H9 (cell line): ENCODE measurements around the gene DPH6. TPM values are rescaled to one million over a fixed set of nuclear protein-coding genes. Genes with fewer than 3 reads are reported as not detected.

ENCODE experiments used
- DNase-seq: peaks from one replicate; pipeline ENCODE4 v3.0.0-alpha.2; 2017
- H2AFZ ChIP-seq: one replicate; pipeline ENCODE4 v1.6.1; 2013; ENCODE audit warnings: mild to moderate bottlenecking, low read length, control low read depth, moderate library complexity
- H2AK5ac ChIP-seq: 2 replicates; pipeline ENCODE4 v1.6.1; 2013; ENCODE audit warnings: low read length, control low read depth, mixed read lengths; ENCODE audit not compliant: insufficient read length
- H2BK120ac ChIP-seq: one replicate; pipeline ENCODE4 v1.6.1; 2013; ENCODE audit warnings: low read depth, mild to moderate bottlenecking, low read length, control low read depth, inconsistent platforms; ENCODE audit not compliant: poor library complexity, severe bottlenecking
- H2BK12ac ChIP-seq: 2 replicates; pipeline ENCODE4 v1.6.1; 2013; ENCODE audit warnings: low read length, control low read depth, mixed read lengths, low read depth; ENCODE audit not compliant: insufficient read length
- H2BK15ac ChIP-seq: 2 replicates; pipeline ENCODE4 v1.6.1; 2013; ENCODE audit warnings: low read depth, low read length, control low read depth
- H2BK20ac ChIP-seq: one replicate; pipeline ENCODE4 v1.6.1; 2013; ENCODE audit warnings: low read depth, mild to moderate bottlenecking, low read length, control low read depth, inconsistent platforms; ENCODE audit not compliant: poor library complexity, severe bottlenecking
- H2BK5ac ChIP-seq: 2 replicates; pipeline ENCODE4 v1.6.1; 2013; ENCODE audit warnings: low read length, control low read depth, mixed read lengths; ENCODE audit not compliant: insufficient read length
- H3K14ac ChIP-seq: 2 replicates; pipeline ENCODE4 v1.6.1; 2013; ENCODE audit warnings: low read length, control low read depth; ENCODE audit not compliant: insufficient read depth
- H3K18ac ChIP-seq: 2 replicates; pipeline ENCODE4 v1.6.1; 2013; ENCODE audit warnings: low read depth, mild to moderate bottlenecking, mixed read lengths, low read length, control low read depth; ENCODE audit not compliant: insufficient read length
- H3K23ac ChIP-seq: 2 replicates; pipeline ENCODE4 v1.6.1; 2013; ENCODE audit warnings: low read length, control low read depth, mixed read lengths, low read depth; ENCODE audit not compliant: insufficient read length
- H3K23me2 ChIP-seq: 2 replicates; pipeline ENCODE4 v1.6.1; 2013; ENCODE audit warnings: low read depth, mild to moderate bottlenecking, mixed read lengths, low read length, control low read depth; ENCODE audit not compliant: insufficient read length, poor library complexity, severe bottlenecking
- H3K27ac ChIP-seq: 2 replicates; pipeline ENCODE4 v1.5.1; 2013; ENCODE audit warnings: low read length, control low read depth, mixed read lengths, low read depth; ENCODE audit not compliant: insufficient read length
- H3K27me3 ChIP-seq: 2 replicates; pipeline ENCODE4 v1.6.1; 2013; ENCODE audit warnings: low read length, control low read depth, inconsistent platforms; ENCODE audit not compliant: insufficient read depth
- H3K4ac ChIP-seq: 2 replicates; pipeline ENCODE4 v1.6.1; 2013; ENCODE audit warnings: low read depth, mild to moderate bottlenecking, control low read depth, inconsistent platforms, low read length, moderate library complexity
- H3K4me1 ChIP-seq: 2 replicates; pipeline ENCODE4 v1.6.1; 2013; ENCODE audit warnings: low read length, control low read depth, inconsistent platforms; ENCODE audit not compliant: insufficient read depth
- H3K4me2 ChIP-seq: 2 replicates; pipeline ENCODE4 v1.6.1; 2013; ENCODE audit warnings: low read length, control low read depth, mixed read lengths; ENCODE audit not compliant: insufficient read length, insufficient read depth
- H3K56ac ChIP-seq: 2 replicates; pipeline ENCODE4 v1.6.1; 2013; ENCODE audit warnings: low read depth, mild to moderate bottlenecking, mixed read lengths, low read length, control low read depth; ENCODE audit not compliant: insufficient read length
- H3K79me1 ChIP-seq: 2 replicates; pipeline ENCODE4 v1.6.1; 2013; ENCODE audit warnings: low read depth, mild to moderate bottlenecking, moderate library complexity, low read length, control low read depth, inconsistent platforms; ENCODE audit not compliant: insufficient read depth, poor library complexity, severe bottlenecking
- H3K79me2 ChIP-seq: 2 replicates; pipeline ENCODE4 v1.6.1; 2013; ENCODE audit warnings: low read length, control low read depth, inconsistent platforms; ENCODE audit not compliant: insufficient read depth
- H3K9ac ChIP-seq: 2 replicates; pipeline ENCODE4 v1.6.1; 2013; ENCODE audit warnings: low read length, control low read depth, mixed read lengths; ENCODE audit not compliant: insufficient read length; ENCODE audit errors: extremely low read depth
- H3K9me3 ChIP-seq: one replicate; pipeline ENCODE4 v1.6.1; 2013; ENCODE audit warnings: low read depth, low read length, inconsistent platforms; ENCODE audit not compliant: control insufficient read depth
- H3T11ph ChIP-seq: one replicate; pipeline ENCODE4 v1.6.1; 2013; ENCODE audit warnings: mild to moderate bottlenecking, low read length, control low read depth, inconsistent platforms
- H4K20me1 ChIP-seq: one replicate; pipeline ENCODE4 v1.6.1; 2013; ENCODE audit not compliant: control insufficient read depth, insufficient read length, insufficient read depth
- H4K5ac ChIP-seq: 2 replicates; pipeline ENCODE4 v1.6.1; 2013; ENCODE audit warnings: low read depth, mild to moderate bottlenecking, mixed read lengths, low read length, control low read depth; ENCODE audit not compliant: insufficient read length
- H4K8ac ChIP-seq: replicated peaks from 2 replicates; pipeline ENCODE4 v1.6.1; 2013; ENCODE audit warnings: low read length, control low read depth, mixed read lengths, low read depth; ENCODE audit not compliant: insufficient read length
- H4K91ac ChIP-seq: 2 replicates; pipeline ENCODE4 v1.6.1; 2013; ENCODE audit warnings: low read depth, mild to moderate bottlenecking, moderate library complexity, mixed read lengths, low read length, control low read depth; ENCODE audit not compliant: insufficient read length
- H3K27ac Mint-ChIP-seq, 3 experiments: 2 replicates in 2 of 3; 3 replicates in 1 of 3; pipeline ENCODE4 v1.8.0; 2020 to 2021; ENCODE audit warnings: mixed read lengths in 3 of 3, mild to moderate bottlenecking in 1 of 3, moderate library complexity in 1 of 3
- H3K27me3 Mint-ChIP-seq: 2 replicates; pipeline ENCODE4 v1.8.0; 2021; ENCODE audit warnings: low read depth, mild to moderate bottlenecking, moderate library complexity, mixed read lengths
- H3K36me3 Mint-ChIP-seq, 3 experiments: 2 replicates in 2 of 3; 3 replicates in 1 of 3; pipeline ENCODE4 v1.8.0; 2020 to 2021; ENCODE audit warnings: low read depth in 3 of 3, mixed read lengths in 3 of 3; ENCODE audit not compliant: insufficient read depth in 1 of 3
- H3K4me1 Mint-ChIP-seq, 2 experiments: 2 replicates each; pipeline ENCODE4 v1.8.0; 2020; ENCODE audit warnings: mixed read lengths in 2 of 2
- H3K4me3 Mint-ChIP-seq, 2 experiments: 2 replicates in 1 of 2; 3 replicates in 1 of 2; pipeline ENCODE4 v1.8.0; 2020 to 2021; ENCODE audit warnings: mild to moderate bottlenecking in 2 of 2, mixed read lengths in 2 of 2, moderate library complexity in 1 of 2
- H3K9me3 Mint-ChIP-seq, 2 experiments: 2 replicates in 1 of 2; 3 replicates in 1 of 2; pipeline ENCODE4 v1.8.0; 2020; ENCODE audit warnings: mild to moderate bottlenecking in 2 of 2, mixed read lengths in 2 of 2, moderate library complexity in 1 of 2
- CTCF ChIP-seq: fragments of 200-600 bp; sonication (generic); conservative IDR thresholded peaks from 3 replicates; pipeline ENCODE4 v1.8.0; 2021; ENCODE audit warnings: antibody characterized with exemption, mild to moderate bottlenecking
- WGBS: extraction: QIAGEN DNeasy Blood & Tissue Kit; methylation state at CpG from one replicate; pipeline ENCODE4 v1.1.7; 2013; ENCODE audit warnings: missing lambda C conversion rate, low lambda C conversion rate, mixed read lengths; ENCODE audit not compliant: insufficient read length; ENCODE audit errors: extremely low coverage; 5-methylcytosine and 5-hydroxymethylcytosine counted together
- total RNA-seq: library from RNA; stranded (reverse); gene quantifications from 2 replicates; pipeline ENCODE4 v1.2.1, GENCODE V29; 2021

Gene DPH6
- total RNA-seq, 1 experiment from 2014 or later: 42.0 TPM

- Mint-ChIP-seq H3K27me3 (no peaks in the 10 kb centered on the region), H3K36me3 (no peaks in the 10 kb centered on the region), H3K4me1 (no peaks in the 10 kb centered on the region), H3K27ac (no peak overlapping the region), H3K4me3 (no peak overlapping the region), H3K9me3 (no peaks in the 10 kb centered on the region)
- Histone ChIP-seq H3K14ac (no peak overlapping the region), H4K5ac (no peak overlapping the region), H3K27ac (no peak overlapping the region), H2BK5ac (no peak overlapping the region), H2BK120ac (no peak overlapping the region), H2BK15ac (no peak overlapping the region), H3K4me2 (no peak overlapping the region), H2BK12ac (no peak overlapping the region), H4K20me1 (no peaks in the 10 kb centered on the region), H3K56ac (no peak overlapping the region), H3K9ac (no peak overlapping the region), H3K23me2 (no peaks in the 10 kb centered on the region), H3K9me3 (no peaks in the 10 kb centered on the region), H4K8ac (no peak overlapping the region), H3K23ac (no peak overlapping the region), H3K79me1 (no peaks in the 10 kb centered on the region), H2BK20ac (no peak overlapping the region), H2AFZ (no peak overlapping the region), H3K4me1 (no peaks in the 10 kb centered on the region), H3T11ph (no peak overlapping the region), H3K4ac (no peak overlapping the region), H2AK5ac (no peak overlapping the region), H3K79me2 (no peaks in the 10 kb centered on the region), H4K91ac (no peak overlapping the region), H3K27me3 (no peaks in the 10 kb centered on the region), H3K18ac (no peak overlapping the region)
- no CpG with 5 or more reads among the region's 4 CpGs for WGBS
- TF ChIP-seq CTCF: no peak
- no peak for DNase-seq
These were observed 85.3 kb downstream of the DPH6 start for GRCh38 chr15:35460616-35461015.
